ENCODE results near the gene ATP2C1.

GRCh38 chr3:130941793-130942192 is 47.9 kb downstream of the ATP2C1 start:
- TF ChIP-seq, protein P1, sequence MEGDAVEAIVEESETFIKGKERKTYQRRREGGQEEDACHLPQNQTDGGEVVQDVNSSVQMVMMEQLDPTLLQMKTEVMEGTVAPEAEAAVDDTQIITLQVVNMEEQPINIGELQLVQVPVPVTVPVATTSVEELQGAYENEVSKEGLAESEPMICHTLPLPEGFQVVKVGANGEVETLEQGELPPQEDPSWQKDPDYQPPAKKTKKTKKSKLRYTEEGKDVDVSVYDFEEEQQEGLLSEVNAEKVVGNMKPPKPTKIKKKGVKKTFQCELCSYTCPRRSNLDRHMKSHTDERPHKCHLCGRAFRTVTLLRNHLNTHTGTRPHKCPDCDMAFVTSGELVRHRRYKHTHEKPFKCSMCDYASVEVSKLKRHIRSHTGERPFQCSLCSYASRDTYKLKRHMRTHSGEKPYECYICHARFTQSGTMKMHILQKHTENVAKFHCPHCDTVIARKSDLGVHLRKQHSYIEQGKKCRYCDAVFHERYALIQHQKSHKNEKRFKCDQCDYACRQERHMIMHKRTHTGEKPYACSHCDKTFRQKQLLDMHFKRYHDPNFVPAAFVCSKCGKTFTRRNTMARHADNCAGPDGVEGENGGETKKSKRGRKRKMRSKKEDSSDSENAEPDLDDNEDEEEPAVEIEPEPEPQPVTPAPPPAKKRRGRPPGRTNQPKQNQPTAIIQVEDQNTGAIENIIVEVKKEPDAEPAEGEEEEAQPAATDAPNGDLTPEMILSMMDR (conservative IDR thresholded peaks at IDR 0.05; ENCODE audit: low read depth, low read length) = no peak
- TF ChIP-seq POLR2A (IDR thresholded peaks at IDR 0.05; ENCODE audit: low read depth, low read length) = no peak

Data from IMR-90 (cell line).